HG02870 (cell line): ENCODE results near the gene OR6C70.

Experiments
- ATAC-seq: cut with Tn5 transposase; IDR thresholded peaks from one replicate; pipeline ENCODE4 v1.9.1; 2021; ENCODE audit warnings: mild to moderate bottlenecking, moderate library complexity; ENCODE audit not compliant: unreplicated experiment

OR6C70 gene

GRCh38 chr12:55420307-55420962, 49.5 kb downstream of the OR6C70 start:
- ATAC-seq = no peak
